HG03135 (cell line): ENCODE data around the gene TRMT6.

Experiments
- ATAC-seq: cut with Tn5 transposase; IDR thresholded peaks from one replicate; pipeline ENCODE4 v1.9.1; 2021; ENCODE audit warnings: mild to moderate bottlenecking, moderate library complexity; ENCODE audit not compliant: unreplicated experiment

The TRMT6 gene

DNA sequence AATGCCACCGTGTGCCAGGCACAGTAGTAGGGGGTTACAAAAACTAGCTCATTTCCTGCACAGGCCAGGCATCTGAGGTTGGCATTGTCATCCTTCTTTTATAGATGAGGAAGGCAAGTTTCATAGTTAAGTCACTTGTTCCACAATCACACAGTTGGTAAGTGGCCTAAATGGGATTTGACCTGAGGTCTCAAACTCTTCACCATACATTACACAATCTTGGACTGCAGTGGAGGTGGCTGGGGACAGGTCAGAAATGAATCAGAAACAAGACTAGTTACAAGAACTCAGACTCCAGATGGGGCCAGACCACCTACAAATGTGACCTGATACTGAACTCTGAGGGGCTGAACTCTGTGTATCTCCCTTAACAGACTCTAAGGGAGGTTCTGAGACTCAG, 49.4 kb downstream of the TRMT6 start:
- ATAC-seq: no peak

DNA sequence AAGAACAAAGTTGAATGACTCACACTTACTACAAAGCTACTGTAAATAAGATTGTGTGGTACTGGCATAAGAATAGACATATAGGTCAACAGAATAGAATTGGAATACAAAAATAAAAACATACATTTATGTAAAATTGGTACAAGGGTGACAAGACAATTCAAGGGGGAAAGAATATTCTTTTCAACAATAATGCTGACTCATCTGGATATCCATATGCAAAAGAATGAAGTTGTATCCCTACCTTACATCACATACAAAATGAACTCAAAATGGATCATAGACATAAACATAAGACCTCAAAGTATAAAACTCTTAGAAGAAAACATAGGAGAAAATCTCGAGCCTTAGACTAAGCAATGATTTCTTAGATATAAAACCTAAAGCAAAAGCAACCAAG, 50.9 kb downstream of the TRMT6 start:
- ATAC-seq: no peak

DNA sequence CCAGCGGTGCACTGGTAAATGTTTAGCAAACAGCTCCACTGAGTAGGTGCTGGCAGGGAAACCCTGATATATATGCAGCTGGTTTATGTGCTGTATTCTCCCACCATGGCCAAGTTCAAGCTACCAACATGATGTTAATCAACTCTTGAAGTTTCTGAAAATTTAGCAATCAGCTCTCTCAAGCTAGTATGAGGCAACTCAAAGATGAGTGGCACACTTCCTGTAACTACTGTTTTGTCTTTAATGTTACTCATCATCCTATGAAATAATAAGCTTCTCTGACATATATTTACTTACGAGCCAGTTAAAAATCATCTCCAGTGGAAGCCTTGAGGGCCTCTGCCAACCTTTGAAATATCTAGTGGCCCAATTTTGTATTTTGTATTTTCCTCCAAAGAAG, 54.7 kb downstream of the TRMT6 start:
- no peak for ATAC-seq

DNA sequence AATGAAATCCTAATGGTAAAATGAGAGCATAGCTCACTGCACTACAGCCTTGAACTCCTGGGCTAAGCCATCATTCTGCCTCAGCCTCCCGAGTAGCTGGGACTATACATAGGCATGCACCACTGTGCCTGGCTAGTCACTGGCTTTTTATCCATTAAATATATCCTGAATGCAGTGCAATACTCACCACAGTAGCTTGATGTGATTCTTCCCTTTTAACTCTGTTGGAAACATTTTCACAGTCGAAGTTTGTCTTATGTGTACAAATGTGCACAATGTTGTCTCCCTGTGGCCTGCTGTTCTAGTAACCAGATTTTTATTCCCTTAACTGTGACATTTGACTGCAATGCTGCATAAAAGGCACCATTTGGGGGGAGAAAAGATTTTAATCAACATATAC, 56.7 kb downstream of the TRMT6 start:
- no peak for ATAC-seq

GRCh38 chr20:5893052-5893451, 57.3 kb downstream of the TRMT6 start:
- no peak for ATAC-seq

DNA sequence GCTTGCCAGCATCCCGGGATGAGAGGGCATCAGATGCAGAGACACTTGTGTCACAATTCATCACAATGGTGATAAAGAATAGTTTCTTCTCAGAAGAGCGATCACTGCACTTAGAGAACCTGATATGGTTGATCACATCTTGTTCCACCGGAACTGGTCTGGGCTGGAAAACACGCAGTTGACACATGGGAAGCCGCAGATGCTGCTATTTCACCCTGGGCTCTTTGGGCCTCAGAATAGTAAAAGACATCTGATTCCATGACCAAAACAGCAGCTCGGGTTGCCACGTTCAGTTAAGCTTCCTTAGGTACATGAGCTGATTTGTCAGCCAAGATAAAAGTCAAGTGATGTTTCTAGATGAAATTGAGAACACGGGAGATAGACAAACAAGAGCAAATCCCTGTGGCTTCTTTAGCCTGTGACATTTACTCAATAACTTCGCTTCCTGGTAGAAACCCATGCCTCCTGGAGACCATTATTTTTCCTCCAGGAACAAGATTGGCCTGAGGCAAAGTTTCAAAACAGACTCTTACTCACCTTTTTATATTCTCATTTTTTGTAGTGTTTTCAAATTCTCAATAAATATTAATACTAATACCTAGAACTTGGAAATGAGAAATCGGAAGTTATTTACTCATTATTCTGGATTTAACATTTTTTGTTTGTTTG, 59.4 kb downstream of the TRMT6 start:
- ATAC-seq: no peak

DNA sequence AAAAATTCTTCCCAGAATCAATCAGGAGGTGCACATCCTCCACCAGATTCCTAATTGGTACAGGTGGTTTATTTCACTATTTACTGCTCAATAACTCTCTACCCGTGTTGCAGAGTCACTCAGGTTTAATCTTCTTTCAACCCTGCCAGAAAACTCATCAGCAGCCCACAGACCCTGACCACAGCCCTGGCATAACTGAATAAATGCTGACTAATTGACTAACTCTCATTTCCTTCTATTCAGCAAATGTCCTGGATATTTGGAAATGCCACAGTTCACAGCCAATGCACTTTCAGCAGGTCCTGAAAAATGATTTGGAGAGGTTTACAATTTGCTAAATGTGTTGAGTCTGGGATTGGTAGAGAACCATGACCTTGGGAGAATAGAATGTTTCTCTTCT, 62.3 kb downstream of the TRMT6 start:
- no peak for ATAC-seq

DNA sequence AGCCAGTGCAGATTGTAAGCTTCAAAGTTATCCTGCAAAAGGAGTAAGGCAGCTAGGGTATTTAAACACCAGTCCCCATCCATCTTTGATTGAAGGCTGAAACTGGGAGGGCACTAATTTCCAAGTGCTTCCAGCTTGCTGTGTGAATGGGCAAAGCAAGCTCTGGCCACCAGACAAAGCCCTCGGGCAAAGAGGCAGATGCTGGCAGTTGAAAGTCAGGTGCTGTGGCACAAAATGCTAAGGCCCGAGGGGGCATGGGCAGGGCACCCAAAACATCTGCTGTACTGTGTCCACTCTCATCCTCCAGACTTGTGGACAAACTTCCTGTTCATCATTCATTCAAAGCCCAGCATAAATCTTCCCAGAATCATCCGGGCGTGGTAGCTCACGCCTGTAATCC, 62.9 kb downstream of the TRMT6 start:
- ATAC-seq: no peak
